ENCODE data around the gene SH3RF2. TPM values are rescaled to one million over a fixed set of nuclear protein-coding genes. Genes with fewer than 3 reads are reported as not detected.

Gene SH3RF2
- total and polyA plus RNA-seq, 10 of the 15 experiments (the other 5 are each of a cell fraction or from before 2014, with no cell fraction given): 0.15 TPM; not detected in 9

DNA sequence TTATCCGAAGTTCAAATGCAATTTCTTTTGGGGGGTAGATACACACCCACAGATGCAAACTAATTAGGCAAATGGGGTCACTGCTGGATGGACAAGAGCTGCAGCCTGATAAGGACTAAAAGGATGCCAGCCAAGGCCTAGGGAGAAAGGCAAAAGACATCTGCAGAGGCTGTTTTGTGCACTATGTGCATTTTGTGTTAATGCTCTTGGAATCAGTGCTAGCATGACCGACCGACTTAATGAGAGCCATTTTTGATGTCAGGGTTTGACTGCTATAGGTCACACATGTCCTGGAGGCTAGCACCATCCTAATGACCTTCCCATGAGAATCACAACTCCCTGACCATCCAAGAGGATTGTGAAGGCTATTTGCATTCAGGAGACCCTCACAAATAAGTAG is 134.4 kb downstream of the SH3RF2 start:
- H3K36me3 ChIP-seq (ENCODE audit: control insufficient read depth in 2 of 2, insufficient read depth in 2 of 2, low read length in 1 of 2): no peaks in the 10 kb centered on the region
- WGBS (ENCODE audit: insufficient coverage, insufficient replicate concordance, low lambda C conversion rate, missing lambda C conversion rate): 72% methylated on average over 3 of the region's 3 CpGs
- H3K4me2 ChIP-seq (ENCODE audit: control insufficient read depth, insufficient read depth): no peak overlapping the region; the same call in 1 of the 2 replicates
- in situ Hi-C loops (cut with MboI) (no loop called here), intact Hi-C loops (cut with micrococcal nuclease; ENCODE audit: unreplicated experiment) (no loop called here)
- no peak for DNase-seq (ENCODE audit: low read depth, low spot score)
- no peak overlapping the region for H3K27ac ChIP-seq (ENCODE audit: control insufficient read depth, insufficient read depth)
- no peaks in the 10 kb centered on the region for H3K9me3 ChIP-seq (replicated peaks; ENCODE audit: control insufficient read depth, insufficient read depth, low read length)
- TF ChIP-seq SIN3A (IDR thresholded peaks at IDR 0.05; ENCODE audit: low read depth, low read length): no peak
- H4K20me1 ChIP-seq (ENCODE audit: control insufficient read depth, insufficient read depth): no peaks in the 10 kb centered on the region
- H3K4me1 ChIP-seq (ENCODE audit: control insufficient read depth, insufficient read depth, low read length): peaks cover 20% of the 10 kb centered on the region
- ChIA-PET POLR2A (no interaction called here), SMC1A (ENCODE audit: uncharacterized antibody, unreplicated experiment) (interaction anchor here (0.8 to 1.4 kb wide), 3 partner anchors 22 to 168 kb away, joined by 3 read pairs; no protein-coding TSS in a partner anchor), CTCF (interaction anchor here (0.8 to 1.3 kb wide), 3 partner anchors 8 to 12 kb away, joined by 3 read pairs; no protein-coding TSS in a partner anchor), RAD21 (ENCODE audit: unreplicated experiment) (no interaction called here)
- H3K79me2 ChIP-seq (ENCODE audit: control insufficient read depth, insufficient read depth, low read length): no peaks in the 10 kb centered on the region
- FAIRE-seq: no peak
- H2AFZ ChIP-seq (ENCODE audit: control insufficient read depth, low read depth, low read length): no peak overlapping the region
- H3K27me3 ChIP-seq (replicated peaks in 1 of 2; ENCODE audit: control insufficient read depth in 2 of 2, insufficient read depth in 2 of 2, low read length in 1 of 2): no peaks in the 10 kb centered on the region
- H3K9ac ChIP-seq (ENCODE audit: control insufficient read depth, insufficient read depth, low read length): no peak overlapping the region
- ATAC-seq: no peak
- no TSS peak for BruUV-seq (replicated peaks)
- no peak overlapping the region for H3K4me3 ChIP-seq

DNA sequence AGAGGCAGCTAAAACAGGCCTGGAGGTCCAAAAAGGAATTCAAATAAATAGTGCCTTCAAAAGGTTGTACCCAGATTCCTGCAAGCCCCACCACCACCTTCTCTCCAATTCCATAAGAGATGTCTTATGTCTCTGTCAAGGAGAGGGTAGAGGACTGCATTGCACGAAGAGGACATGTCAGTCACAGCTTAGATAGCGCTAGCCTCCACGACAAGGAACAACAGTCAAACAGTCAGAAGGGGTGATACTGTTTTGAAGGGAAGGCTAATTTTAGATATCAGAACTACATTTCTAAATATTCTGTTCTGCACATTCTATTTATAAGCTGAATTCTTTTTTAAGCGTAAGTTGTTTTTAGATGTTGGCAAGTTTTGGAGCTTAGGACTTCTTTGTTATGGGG is 134.8 kb downstream of the SH3RF2 start:
- ATAC-seq (no peak), DNase-seq (ENCODE audit: low read depth, low spot score) (no peak), FAIRE-seq (no peak)
- in situ Hi-C loops (cut with MboI) (no loop called here), intact Hi-C loops (cut with micrococcal nuclease; ENCODE audit: unreplicated experiment) (no loop called here)
- 61% methylated on average over 4 of the region's 4 CpGs for WGBS (ENCODE audit: insufficient coverage, insufficient replicate concordance, low lambda C conversion rate, missing lambda C conversion rate)
- Histone ChIP-seq H3K27me3 (replicated peaks in 1 of 2; ENCODE audit: control insufficient read depth in 2 of 2, insufficient read depth in 2 of 2, low read length in 1 of 2) (no peaks in the 10 kb centered on the region), H3K9me3 (replicated peaks; ENCODE audit: control insufficient read depth, insufficient read depth, low read length) (no peaks in the 10 kb centered on the region), H3K27ac (ENCODE audit: control insufficient read depth, insufficient read depth) (no peak overlapping the region), H3K36me3 (ENCODE audit: control insufficient read depth in 2 of 2, insufficient read depth in 2 of 2, low read length in 1 of 2) (no peaks in the 10 kb centered on the region), H3K4me3 (no peak overlapping the region), H3K79me2 (ENCODE audit: control insufficient read depth, insufficient read depth, low read length) (no peaks in the 10 kb centered on the region), H3K4me1 (ENCODE audit: control insufficient read depth, insufficient read depth, low read length) (peaks cover 20% of the 10 kb centered on the region), H4K20me1 (ENCODE audit: control insufficient read depth, insufficient read depth) (no peaks in the 10 kb centered on the region), H3K4me2 (ENCODE audit: control insufficient read depth, insufficient read depth) (no peak overlapping the region), H3K9ac (ENCODE audit: control insufficient read depth, insufficient read depth, low read length) (no peak overlapping the region), H2AFZ (ENCODE audit: control insufficient read depth, low read depth, low read length) (no peak overlapping the region)
- no TSS peak for BruUV-seq (replicated peaks)
- ChIA-PET CTCF (interaction anchor here (0.6 to 1.3 kb wide), 4 partner anchors 8 to 339 kb away, joined by 3 to 4 read pairs (median 3); no protein-coding TSS in a partner anchor), SMC1A (ENCODE audit: uncharacterized antibody, unreplicated experiment) (interaction anchor here (1.0 to 1.4 kb wide), 2 partner anchors 22 to 56 kb away, joined by 3 read pairs; no protein-coding TSS in a partner anchor), POLR2A (no interaction called here), RAD21 (ENCODE audit: unreplicated experiment) (no interaction called here)
- TF ChIP-seq SUPT20H (IDR thresholded peaks at IDR 0.05; ENCODE audit: borderline replicate concordance, control insufficient read depth, low read depth, low read length): no peak
- no peak for TF ChIP-seq RAD21 (IDR thresholded peaks at IDR 0.05; ENCODE audit: insufficient read depth, low read depth, low read length)
- TF ChIP-seq, protein P1, sequence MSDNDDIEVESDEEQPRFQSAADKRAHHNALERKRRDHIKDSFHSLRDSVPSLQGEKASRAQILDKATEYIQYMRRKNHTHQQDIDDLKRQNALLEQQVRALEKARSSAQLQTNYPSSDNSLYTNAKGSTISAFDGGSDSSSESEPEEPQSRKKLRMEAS (IDR thresholded peaks at IDR 0.05; ENCODE audit: low read depth, low read length): no peak
- TF ChIP-seq POLR2AphosphoS2 (IDR thresholded peaks at IDR 0.05; ENCODE audit: low read depth, low read length): no peak
- TF ChIP-seq, protein P2, sequence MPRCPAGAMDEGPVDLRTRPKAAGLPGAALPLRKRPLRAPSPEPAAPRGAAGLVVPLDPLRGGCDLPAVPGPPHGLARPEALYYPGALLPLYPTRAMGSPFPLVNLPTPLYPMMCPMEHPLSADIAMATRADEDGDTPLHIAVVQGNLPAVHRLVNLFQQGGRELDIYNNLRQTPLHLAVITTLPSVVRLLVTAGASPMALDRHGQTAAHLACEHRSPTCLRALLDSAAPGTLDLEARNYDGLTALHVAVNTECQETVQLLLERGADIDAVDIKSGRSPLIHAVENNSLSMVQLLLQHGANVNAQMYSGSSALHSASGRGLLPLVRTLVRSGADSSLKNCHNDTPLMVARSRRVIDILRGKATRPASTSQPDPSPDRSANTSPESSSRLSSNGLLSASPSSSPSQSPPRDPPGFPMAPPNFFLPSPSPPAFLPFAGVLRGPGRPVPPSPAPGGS (IDR thresholded peaks at IDR 0.05; ENCODE audit: borderline replicate concordance, insufficient read depth, low read depth, low read length, poor library complexity, severe bottlenecking): no peak
- no peak for TF ChIP-seq ASH2L (IDR thresholded peaks at IDR 0.05; ENCODE audit: borderline replicate concordance, low read depth)
- TF ChIP-seq MXI1 (IDR thresholded peaks at IDR 0.05; ENCODE audit: low read depth, low read length): no peak
- TF ChIP-seq PML (IDR thresholded peaks at IDR 0.05; ENCODE audit: low read length): no peak
- TF ChIP-seq IKZF2 (IDR thresholded peaks at IDR 0.05): no peak
- TF ChIP-seq HDAC2 (IDR thresholded peaks at IDR 0.05): no peak
- TF ChIP-seq, protein P3, sequence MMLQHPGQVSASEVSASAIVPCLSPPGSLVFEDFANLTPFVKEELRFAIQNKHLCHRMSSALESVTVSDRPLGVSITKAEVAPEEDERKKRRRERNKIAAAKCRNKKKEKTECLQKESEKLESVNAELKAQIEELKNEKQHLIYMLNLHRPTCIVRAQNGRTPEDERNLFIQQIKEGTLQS (IDR thresholded peaks at IDR 0.05; ENCODE audit: borderline replicate concordance, extremely low read depth, low read depth, low read length): no peak
- no peak for TF ChIP-seq ZNF207 (IDR thresholded peaks at IDR 0.05; ENCODE audit: borderline replicate concordance)
- no peak for TF ChIP-seq CBFB (IDR thresholded peaks at IDR 0.05; ENCODE audit: low read depth)

Data from GM12878 (cell line).